Hematopoietic multipotent progenitor cell treated with erythropoietin and hydrocortisone succinate and interleukin-3 and kit ligand, for 4 days (in vitro differentiated cells): Measurements from ENCODE around the gene CNN2.
A peak's percentile ranks its signal among the peaks of the same experiment; 100 is the strongest.

ENCODE experiments used
- DNase-seq: peaks from one replicate; pipeline ENCODE4 v3.0.0-alpha.2; 2015

The CNN2 gene

DNA sequence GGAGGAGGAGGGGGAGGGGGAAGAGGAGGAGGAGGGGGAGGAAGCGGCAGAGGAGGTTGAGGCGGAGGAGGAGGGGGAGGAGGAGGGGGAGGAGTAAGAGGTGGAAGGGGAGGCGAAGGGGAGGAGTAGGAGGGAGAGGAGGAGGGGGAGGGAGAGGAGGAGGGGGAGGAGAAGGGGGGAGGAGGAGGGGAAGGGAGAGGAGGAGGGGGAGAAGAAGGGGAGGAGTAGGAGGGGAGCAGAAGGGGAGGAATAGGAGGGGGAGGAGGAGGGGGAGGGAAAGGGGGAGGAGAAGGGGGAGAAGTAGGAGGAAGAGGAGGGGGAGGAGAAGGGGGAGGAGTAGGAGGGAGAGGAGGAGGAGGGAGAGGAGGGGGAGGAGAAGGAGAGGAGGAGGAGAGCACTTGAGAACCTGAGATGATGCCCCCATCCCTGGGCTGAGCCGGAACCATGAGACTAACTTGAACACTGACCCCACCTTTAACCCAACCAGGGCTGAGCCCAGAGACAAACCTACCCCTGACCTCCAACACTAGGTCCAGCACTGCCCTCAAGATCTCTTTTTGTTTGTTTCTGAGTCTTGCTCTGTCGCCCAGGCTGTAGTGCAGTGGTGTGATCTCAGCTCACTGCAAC lies 26.1 kb downstream of the CNN2 start:
- DNase-seq: no peak

DNA sequence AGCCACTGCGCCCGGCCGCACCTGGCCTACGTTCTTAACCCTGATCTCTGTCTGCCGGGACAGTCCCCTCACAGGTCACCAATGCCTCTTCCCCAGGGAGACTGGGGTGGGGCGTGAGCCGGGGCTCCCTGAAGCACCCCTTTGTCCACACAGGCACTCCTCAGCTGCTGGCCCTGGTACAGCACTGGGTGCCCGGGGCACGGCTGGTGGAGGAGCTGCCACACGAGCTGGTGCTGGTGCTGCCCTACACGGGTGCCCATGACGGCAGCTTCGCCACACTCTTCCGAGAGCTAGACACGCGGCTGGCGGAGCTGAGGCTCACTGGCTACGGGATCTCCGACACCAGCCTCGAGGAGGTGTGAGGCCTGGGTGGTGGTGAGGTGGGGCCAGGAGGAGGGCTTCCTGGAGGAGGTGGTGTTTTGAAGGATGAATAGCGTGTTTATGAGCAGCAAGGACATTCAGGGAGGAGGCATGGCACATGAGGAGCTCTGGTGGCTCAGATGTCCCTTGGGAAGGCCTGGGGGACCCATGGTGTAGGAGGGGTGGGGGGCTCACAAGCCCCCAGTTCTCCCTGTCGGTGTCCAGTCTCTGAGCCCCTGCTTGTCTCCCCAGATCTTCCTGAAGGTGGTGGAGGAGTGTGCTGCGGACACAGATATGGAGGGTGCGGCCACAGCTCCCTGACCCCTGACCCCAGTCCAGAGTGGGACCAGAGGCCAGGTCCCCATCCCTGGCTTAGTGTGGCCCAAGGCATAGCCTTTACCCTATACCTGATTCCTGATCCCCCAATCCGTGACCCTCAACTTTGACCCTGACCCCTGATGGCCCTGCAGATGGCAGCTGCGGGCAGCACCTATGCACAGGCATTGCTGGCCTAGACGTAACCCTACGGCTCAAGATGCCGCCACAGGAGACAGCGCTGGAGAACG lies 27.0 kb downstream of the CNN2 start:
- no peak for DNase-seq

DNA sequence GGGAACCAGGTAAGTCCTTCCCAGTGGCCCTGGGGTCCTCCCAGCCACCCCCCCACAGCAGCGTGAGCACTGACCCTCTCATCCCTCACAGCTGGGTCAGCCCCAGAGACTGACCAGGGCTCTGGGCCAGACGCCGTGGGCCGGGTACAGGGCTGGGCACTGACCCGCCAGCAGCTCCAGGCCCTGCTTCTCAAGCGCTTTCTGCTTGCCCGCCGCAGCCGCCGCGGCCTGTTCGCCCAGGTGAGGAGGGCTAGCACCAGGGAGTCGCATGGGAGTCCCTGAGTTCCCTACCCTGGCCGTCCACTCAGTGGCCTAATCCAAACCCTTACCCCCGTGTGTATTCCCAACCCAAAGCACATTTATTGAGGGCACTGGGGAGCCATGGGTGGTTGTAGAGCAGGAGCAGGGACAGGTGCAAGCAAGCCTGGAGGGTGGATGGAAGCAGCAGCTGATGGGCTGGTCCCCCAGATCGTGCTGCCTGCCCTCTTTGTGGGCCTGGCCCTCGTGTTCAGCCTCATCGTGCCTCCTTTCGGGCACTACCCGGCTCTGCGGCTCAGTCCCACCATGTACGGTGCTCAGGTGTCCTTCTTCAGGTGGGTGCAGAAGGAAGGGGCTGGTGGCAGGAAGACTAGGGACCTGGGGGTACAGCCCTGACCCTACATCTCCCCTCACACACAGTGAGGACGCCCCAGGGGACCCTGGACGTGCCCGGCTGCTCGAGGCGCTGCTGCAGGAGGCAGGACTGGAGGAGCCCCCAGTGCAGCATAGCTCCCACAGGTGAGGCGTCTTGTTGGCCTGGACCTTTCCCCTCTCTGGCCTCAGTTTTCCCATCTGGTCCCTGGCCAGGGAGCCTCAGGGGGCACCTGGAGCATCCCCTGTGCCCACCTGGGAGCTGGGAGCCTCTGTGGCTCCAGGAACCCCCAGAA lies 28.0 kb downstream of the CNN2 start:
- DNase-seq: no peak

DNA sequence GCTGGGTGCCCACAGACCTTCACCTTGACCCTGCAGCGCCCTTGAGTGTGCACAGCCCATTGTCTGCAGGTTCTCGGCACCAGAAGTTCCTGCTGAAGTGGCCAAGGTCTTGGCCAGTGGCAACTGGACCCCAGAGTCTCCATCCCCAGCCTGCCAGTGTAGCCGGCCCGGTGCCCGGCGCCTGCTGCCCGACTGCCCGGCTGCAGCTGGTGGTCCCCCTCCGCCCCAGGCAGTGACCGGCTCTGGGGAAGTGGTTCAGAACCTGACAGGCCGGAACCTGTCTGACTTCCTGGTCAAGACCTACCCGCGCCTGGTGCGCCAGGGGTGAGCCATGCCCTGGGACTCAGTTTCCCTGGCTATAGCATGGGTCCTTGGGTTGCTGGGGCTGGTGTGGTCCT lies 28.6 kb downstream of the CNN2 start:
- no peak for DNase-seq

DNA sequence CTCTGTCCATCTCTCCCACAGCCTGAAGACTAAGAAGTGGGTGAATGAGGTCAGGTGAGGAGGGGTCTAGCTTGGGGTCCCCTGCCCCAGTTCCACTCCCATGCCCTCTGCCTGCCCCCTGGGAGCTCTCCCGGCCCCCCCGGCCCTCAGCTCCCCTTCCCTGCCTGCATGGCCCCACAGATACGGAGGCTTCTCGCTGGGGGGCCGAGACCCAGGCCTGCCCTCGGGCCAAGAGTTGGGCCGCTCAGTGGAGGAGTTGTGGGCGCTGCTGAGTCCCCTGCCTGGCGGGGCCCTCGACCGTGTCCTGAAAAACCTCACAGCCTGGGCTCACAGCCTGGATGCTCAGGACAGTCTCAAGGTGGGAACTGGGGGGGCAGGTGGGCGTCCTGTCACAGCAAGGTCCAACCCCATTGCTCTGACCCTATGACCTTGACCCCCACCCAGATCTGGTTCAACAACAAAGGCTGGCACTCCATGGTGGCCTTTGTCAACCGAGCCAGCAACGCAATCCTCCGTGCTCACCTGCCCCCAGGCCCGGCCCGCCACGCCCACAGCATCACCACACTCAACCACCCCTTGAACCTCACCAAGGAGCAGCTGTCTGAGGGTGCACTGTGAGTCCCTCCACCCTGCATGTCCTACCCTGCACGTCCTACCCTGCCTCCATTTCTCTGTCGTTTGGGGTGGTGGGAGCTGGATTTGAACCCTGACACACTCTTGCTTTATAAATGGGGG lies 29.6 kb downstream of the CNN2 start:
- no peak for DNase-seq

DNA sequence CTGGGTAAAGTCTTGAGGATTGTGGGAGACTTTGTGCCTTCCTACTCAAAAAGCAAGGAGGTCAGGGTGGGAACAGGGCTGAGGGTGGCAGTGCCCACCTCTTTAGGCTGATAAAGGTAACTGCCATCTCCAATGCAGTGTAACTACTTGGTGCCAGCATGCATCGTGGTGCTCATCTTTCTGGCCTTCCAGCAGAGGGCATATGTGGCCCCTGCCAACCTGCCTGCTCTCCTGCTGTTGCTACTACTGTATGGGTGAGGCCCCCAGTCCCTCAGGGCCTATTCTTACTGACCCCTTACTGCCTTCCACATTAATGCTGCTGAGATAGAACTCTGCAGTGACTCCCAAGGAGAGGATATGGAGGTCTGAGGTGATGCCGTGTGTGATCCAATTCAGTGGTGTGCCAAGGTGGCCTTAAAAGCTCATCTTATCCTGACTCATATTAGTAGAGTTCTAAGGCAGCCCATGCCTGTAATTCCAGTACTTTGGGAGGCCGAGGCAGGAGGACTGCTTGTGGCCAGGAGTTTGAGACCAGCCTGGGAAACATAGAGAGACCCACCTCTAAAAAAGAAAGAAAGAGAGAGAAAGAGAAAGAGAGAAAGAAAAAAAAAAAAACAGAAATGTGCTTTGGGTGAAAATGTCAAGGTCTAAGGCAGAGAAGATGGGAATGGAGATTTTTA lies 30.9 kb downstream of the CNN2 start:
- DNase-seq: peak; percentile 77

DNA sequence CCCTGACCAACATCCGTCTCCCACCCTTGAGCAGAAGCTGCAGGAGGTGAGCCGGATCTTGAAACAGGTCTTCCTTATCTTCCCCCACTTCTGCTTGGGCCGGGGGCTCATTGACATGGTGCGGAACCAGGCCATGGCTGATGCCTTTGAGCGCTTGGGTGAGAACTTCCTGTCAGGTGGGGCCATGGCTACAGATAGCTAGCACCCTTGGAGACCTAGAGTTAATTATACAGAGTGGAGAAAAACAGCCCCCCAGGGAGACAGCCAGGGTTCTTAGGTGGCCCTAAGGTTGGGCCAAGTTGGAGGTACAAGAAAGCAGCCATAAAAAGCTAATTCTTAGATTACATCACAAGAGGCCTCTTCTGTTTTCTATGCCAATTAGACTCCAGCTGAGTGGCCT lies 31.7 kb downstream of the CNN2 start:
- no peak for DNase-seq

DNA sequence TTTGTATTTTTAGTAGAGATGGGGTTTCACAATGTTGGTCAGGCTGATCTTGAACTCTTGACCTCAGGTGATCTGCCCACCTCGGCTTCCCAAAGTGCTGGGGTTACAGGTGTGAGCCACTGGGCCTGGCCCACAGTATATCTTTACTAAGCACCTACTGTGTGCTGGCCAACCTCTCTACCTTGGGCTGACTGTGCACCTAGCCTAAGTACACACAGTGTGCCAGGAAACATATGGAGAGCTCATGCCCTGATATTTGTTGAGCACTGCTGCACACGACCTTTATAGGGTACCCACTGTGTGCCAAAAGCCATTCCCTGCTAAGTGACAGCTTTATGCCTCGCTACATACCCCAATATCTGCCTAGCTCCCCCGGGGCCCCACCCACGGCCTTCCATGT lies 34.3 kb downstream of the CNN2 start:
- DNase-seq: no peak

DNA sequence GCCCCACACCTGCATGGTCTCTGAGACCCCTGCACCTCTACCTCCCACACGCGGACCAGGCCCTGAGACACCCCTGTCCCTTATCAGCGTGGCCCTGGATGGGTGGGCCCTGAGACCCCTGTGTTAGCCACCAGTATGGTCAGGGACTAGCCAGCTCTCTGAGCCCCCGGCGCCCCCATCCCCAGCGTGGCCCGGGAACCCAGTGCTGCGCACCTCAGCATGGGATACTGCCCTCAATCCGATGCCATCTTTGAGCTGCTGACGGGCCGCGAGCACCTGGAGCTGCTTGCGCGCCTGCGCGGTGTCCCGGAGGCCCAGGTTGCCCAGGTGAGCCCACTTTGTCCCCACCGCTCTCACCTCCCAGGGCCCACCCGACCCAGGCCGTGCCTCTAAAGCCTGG lies 35.6 kb downstream of the CNN2 start:
- no peak for DNase-seq

DNA sequence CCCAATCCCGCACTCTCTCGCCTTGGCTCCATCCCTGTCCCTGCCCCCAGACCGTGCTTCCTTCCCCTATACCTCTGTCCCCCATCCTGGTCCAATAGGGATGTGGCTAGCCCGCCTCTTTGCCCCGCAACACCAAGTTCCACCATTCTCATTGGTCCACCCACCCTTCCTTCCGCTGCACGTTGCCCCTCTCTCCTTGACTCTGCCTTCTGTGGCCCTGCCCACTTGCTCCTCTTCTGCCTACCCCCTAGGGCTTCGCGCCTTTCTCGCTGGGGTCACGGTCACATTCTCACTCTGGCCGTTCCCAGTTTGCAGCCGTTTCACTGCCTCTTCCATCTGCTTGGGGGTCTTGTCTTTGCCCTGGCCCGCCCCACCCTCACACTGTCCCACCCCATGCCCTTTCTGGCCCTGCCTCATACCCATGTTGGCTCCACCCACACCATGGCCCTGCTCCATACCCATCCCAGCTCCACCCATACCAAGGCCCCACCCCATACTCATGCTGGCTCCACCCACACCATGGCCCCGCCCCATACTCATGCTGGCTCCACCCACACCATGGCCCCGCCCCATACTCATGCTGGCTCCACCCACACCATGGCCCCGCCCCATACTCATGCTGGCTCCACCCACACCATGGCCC lies 36.1 kb downstream of the CNN2 start:
- DNase-seq: peak; percentile 62

DNA sequence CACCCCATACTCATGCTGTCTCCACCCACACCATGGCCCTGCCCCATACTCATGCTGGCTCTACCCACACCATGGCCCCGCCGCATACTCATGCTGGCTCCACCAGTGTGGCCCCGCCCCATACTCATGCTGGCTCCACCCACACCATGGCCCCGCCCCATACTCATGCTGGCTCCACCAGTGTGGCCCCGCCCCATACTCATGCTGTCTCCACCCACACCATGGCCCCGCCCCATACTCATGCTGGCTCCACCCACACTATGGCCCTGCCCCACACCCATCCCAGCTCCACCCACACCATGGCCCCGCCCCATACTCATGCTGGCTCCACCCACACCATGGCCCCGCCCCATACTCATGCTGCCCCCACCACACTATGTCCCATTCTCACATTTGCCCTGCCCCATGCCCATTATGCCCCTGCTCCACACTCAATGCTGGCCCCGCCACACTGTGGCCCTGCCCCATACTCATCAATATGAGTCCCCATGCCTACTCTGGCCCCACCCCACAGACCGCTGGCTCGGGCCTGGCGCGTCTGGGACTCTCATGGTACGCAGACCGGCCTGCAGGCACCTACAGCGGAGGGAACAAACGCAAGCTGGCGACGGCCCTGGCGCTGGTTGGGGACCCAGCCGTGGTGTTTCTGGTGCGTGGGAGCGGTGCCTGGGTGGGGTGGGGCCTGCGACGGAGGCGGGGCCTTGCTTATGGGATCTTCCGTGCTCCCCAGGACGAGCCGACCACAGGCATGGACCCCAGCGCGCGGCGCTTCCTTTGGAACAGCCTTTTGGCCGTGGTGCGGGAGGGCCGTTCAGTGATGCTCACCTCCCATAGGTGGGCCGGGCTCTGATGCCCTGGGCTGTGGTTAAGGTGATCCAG lies 36.9 kb downstream of the CNN2 start:
- peak; percentile 71 for DNase-seq

DNA sequence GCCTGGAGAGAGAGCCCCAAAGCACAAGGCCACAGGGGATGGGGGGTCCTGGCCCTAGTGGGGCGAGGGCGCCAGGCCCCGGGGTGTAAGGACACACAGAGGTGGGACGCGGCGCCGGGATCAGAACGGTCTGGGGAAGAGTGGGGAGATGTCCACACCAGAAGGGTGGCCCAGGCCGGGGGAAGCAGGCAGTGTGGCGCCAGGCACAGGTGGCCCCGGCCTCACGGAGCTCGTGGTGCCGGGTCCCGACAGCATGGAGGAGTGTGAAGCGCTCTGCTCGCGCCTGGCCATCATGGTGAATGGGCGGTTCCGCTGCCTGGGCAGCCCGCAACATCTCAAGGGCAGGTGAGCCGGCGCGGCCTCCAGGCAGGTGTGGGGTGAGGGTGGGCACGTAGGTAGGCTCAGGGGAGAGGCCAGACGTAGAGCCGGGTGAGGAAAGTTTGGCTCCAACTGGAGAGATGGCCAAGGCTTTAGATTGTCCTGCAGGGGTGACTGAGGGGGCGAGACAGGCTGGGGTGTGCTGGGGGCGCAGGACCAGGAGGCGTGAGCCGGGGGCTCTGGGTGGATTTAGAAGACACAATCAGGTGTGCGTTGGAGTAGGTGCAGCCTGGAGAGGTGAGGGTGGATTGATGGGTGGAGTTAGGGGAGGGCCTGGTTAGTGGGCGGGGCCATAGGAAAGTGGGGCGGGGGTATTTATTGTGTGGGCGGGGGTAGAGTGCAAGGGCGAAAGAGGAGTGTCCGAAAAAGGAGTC lies 37.7 kb downstream of the CNN2 start:
- DNase-seq: no peak

DNA sequence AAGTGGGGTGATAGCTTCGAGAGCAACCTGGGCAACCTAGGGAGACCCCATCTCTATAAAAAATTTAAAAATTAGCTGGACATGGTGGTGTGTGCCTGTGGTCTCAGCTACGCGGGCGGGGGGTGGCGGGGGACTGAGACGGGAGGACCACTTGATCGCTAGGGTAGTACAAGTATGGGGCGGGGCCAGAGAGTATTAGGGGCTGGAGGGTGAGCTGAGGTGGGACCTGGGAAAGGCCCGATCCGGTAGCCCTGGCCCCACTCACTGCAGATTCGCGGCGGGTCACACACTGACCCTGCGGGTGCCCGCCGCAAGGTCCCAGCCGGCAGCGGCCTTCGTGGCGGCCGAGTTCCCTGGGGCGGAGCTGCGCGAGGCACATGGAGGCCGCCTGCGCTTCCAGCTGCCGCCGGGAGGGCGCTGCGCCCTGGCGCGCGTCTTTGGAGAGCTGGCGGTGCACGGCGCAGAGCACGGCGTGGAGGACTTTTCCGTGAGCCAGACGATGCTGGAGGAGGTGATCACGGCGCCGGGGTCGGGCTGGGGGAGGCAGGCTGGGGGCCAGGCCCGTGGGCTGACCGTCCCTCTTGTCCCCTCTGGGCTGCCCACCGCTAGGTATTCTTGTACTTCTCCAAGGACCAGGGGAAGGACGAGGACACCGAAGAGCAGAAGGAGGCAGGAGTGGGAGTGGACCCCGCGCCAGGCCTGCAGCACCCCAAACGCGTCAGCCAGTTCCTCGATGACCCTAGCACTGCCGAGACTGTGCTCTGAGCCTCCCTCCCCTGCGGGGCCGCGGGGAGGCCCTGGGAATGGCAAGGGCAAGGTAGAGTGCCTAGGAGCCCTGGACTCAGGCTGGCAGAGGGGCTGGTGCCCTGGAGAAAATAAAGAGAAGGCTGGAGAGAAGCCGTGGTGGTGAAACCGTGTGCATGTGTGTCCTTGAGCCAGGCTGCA lies 38.5 kb downstream of the CNN2 start:
- peak; percentile 89 for DNase-seq

DNA sequence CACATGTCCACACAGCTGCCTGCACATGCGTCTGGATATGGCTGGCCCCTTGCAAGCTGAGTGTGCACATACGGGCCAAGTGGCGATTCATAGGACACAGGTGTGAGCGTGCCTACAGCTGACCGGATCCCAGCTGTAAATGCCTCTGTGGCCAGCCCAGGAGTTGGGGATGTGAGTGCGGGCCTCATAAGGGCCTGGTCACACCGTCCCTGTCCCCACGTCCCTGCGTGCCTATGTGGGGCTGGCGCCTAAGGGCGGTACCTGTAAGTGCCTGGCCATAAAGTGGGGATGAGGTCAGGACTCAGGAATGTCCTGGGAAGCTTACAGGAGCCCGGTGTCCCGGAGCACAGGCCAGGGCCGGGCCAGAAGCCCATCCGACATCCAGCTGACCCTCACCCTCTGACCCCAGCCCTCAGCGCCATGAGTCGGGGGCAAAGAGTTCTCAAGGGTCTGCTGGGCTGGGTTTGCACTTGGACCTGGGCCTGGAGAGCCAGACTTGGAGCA lies 39.2 kb downstream of the CNN2 start:
- DNase-seq: no peak

DNA sequence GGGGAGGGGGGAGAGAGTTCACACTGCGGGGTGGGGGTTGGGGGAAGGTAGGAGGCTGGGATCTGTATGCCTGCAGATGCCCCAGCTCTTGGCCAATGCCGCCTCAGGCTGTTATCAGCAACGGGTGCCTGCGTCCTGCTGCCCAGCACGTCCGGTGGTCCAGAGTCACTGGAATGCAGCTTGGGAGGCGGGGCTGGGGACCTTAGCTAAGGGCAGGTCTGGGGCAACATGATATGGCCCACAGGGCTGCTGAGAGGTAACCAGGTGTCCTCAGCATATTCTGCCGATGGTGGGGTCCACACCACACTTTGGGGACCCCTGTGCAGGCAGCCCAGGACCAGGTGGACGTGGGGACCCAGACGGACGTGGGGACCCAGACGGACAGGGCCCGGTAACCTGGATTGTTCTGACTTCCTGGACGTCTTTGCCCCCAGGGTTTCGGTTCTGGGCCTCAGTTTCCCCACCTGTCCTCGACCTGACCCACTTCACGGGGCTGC lies 39.9 kb downstream of the CNN2 start:
- DNase-seq: peak; percentile 76

DNA sequence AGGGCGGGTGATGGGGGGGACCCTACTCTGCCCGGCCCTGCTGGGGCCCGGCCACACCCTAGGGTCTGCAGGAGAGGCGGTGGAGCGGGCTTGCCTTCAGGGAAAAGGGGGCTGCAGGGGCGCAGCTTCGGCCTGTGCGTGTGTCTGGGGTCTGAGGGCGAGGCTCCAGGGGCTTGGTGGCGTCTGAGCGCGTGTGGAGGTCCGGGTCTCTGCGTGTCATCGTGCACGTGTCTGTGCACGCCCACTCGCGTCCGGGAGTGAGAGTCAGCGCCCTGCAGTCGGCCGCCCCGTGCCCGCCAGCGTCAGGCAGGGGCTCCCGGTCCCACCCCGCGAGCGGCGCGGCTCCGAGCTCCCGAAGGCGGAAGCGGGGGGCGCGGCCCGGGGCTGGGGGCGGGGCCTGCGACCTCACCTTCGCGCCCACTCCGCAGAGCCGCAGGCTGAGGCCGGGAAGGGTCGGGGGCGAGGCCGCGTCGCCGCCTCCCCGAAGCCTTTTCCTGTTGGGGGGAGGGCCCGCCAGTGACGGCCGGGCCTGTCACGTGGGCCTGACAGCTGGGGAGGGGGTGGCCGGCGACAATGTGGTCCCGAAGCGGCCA lies 40.4 kb downstream of the CNN2 start, which contains the start of gene ARHGAP45:
Gene ARHGAP45 (plus strand): TSS at position 420 of the 593 bp plus-strand sequence. CDS start 239 bp downstream, outside the sequence.
- DNase-seq: peak; percentile 87

DNA sequence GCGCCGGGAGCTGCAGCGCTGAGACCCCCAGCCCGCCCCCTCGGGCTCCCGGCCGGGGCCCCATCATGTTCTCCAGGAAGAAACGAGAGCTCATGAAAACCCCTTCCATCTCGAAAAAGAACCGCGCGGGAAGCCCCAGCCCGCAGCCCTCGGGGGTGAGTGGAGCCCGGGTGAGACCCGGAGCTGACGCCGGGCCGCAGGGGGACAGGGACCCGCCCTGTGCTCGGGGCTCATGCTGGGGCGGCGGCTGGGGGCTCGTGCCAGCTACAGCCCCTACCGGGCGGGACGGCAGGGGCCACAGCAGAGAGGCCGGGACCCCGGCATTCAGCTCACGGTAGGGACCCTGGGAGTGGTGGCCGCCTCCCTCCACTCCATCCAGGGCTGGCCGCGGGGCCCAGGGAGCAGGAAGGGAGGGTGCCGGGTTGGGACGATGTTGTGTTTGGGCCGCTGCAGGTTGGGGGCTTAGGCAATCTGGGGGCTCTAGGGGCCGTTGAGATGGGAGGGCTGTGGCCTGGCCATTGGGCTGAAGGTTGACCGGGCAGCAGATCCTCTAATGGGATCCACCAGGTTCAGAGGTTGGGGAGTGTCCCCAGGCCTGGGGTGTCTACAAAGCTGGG lies 41.0 kb downstream of the CNN2 start:
- peak; percentile 65 for DNase-seq
